Purkinje cell (primary cell): ENCODE results near the gene SPDYC. TPM values are rescaled to one million over a fixed set of nuclear protein-coding genes. Genes with fewer than 3 reads are reported as not detected.

Experiments
- polyA plus RNA-seq: library from polyadenylated mRNA; unstranded; fragments of >200 nt; fragmentation: Nextera tagmentation; gene quantifications from 2 replicates; pipeline ENCODE4 v1.2.1, GENCODE V29; 2014

SPDYC gene, protein sequence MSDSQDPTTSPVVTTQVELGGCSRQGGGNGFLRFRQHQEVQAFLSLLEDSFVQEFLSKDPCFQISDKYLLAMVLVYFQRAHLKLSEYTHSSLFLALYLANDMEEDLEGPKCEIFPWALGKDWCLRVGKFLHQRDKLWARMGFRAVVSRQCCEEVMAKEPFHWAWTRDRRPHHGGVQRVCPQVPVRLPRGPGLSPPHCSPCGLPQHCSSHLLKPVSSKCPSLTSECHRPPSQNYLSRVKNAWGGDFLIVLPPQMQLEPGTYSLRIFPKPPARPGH
- polyA plus RNA-seq, result not detected in 2 replicates

DNA sequence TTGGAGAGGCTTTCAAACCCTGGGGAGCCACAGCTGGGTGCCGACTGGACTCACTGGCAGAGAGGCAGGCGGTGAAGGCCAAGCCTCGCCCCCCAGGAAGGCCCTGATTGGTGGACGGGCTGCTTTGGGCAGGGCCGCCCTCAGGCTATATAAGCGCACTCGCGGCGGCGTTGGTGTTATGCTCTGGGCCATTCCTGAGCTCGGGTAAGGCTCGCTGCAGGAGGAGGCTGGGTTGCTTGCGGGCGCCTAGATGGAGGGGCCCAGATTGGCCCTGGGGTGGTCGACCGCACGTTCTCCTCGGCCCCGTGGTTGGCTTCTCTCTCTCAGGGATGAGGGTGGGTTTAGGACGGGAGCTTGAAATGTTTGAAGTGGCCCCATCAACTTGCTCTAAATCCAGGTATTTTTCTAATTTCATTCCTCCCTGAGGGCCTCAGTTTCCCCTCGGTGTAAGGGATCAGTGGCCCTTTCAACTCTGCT lies at the start of gene SPDYC:
TSS of gene SPDYC (plus strand) at position 176 of the 477 bp plus-strand sequence. CDS start 1,125 bp downstream, outside the sequence.

DNA sequence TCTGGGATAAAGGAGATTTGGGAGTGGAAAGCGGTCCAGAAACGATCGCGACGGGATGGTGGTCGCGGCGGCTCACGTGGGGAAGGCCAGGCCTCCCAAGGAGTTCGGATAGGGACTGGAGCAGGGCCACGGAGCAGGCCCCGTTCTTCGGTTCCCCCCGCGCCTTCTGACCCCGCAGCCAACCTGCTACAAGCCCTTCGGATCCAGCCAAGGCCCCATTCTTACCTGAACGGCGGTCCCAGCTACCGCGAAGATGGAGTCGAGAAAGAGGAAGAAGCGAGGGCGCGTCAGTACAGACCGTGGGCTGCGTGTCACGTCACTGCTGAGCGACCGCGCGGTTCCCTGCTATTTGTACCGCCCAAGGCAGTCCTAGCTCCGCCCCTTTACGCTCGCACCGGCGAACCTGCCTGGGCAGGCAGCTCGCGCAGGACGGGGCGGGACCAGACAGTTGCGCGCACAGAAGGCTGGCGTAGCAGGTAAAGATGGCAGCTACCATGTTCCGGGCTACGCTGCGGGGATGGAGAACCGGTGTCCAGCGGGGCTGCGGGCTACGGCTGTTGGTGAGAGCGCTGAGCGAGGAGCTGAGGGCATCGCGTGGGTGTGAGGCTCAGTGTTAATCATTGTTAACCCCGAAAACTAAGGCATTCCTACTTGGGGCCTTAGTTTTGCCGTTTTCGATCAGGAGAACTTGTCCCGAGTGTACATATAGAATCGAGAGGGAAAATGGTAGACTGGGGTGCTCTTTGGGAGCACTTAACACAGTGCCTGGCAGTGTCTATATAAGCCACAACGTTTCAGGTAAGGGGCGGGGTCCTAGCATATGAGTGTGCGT lies 48.0 kb upstream of the SPDYC start, which contains the start of the genes FAU and MRPL49:
TSS of gene FAU (minus strand) at position 270 of the 832 bp plus-strand sequence. CDS start 321 bp downstream, outside the sequence.
TSS of gene MRPL49 (plus strand) at position 457 of the 832 bp plus-strand sequence. CDS start at position 483, 26 bp downstream.

DNA sequence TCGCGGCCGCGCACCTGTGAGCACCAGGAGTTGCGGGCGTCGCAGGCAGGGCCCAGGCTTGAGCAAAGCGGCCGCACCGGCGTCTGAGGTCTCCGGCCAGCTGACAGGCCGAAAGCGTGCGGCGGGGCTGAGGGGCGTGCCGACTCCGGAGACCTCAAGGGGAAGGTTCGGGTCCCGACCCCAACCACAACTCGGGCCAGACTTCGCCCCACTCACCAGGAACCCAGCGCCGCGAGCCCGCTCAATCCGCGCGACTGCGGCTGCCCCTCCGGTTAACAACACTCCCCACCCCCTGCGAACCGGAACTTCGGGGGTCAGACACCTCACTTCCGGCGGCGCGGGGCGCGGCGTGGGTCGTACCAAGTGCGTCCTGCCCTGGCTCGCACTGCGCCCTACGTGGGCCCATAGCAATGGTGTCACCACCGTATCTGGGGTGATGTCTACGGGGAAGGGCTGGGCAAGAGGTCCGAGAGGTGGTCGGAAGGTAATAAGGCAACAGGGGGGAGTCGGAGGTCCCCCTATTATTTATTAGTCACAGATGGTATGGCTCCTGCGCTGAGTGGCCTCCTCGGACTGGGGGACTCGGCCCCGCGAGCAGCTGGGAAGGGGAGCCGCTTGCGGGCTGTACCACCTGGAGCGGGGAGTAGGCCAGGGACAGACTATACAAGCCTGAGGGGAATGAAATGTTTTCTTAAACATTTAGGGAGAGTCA lies 35.6 kb upstream of the SPDYC start, which contains the start of gene SYVN1:
TSS of gene SYVN1 (minus strand) at position 280 of the 712 bp plus-strand sequence. CDS start 918 bp downstream, outside the sequence.

DNA sequence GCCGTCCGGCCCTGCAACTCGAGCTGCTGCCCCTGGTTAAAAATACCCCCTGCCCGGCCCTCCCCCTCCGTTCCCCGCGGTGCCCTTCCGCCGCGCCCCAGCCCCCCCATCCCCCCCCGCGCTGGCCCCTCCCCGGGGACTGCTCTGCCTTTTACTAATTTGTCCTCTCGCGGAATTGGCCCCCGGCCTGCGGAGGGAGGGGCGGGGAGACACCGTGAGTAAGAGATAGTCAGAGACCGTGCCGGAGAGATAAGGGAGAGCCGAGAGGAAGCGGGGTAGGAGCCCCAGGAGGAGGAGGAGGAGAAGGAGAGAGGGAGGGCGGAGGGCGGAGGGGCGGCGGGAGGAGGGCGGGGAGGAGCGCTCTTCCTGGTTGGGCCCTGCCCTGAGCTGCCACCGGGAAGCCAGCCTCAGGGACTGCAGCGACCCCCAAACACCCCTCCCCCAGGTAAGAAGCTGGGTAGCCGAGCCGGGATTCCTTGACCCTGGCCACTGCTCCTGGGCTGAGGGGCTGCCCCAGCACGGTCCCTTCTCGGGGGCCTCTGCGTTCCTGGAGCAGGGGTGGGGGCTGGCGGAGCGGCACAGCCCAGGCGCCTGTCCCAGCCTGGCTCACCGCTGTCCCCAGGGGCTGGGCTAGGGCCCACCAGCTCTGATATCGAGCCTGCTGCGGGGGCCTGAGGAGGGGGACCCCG lies 11.7 kb downstream of the SPDYC start, which contains the start of gene CAPN1:
TSS of gene CAPN1 (plus strand) at position 360 of the 689 bp plus-strand sequence. CDS start 774 bp downstream, outside the sequence.

Other genes starting within 250 kb of the SPDYC start
- 1.5 and 3.1 TPM in 2 replicates for gene PPP2R5B, start 245.5 kb upstream of the SPDYC start, polyA plus RNA-seq
- gene GPHA2, start 234.3 kb upstream of the SPDYC start, polyA plus RNA-seq, result not detected in 2 replicates
- gene MAJIN, start 198.1 kb upstream of the SPDYC start, polyA plus RNA-seq, result 3.6 and 3.8 TPM in 2 replicates
- not detected in 2 replicates for gene BATF2, start 173.3 kb upstream of the SPDYC start, polyA plus RNA-seq
- gene ARL2, start 156.1 kb upstream of the SPDYC start, polyA plus RNA-seq, result 42.7 and 68.3 TPM in 2 replicates
- 4.7 and 7.0 TPM in 2 replicates for gene SNX15, start 142.8 kb upstream of the SPDYC start, polyA plus RNA-seq
- 1.3 and 3.6 TPM in 2 replicates for gene SAC3D1, start 129.0 kb upstream of the SPDYC start, polyA plus RNA-seq
- gene NAALADL1, start 111.7 kb upstream of the SPDYC start, polyA plus RNA-seq, result not detected in 2 replicates
- 0.29 and 1.8 TPM in 2 replicates for gene CDCA5, start 86.2 kb upstream of the SPDYC start, polyA plus RNA-seq
- 11.0 and 14.9 TPM in 2 replicates for gene ZFPL1, start 86.0 kb upstream of the SPDYC start, polyA plus RNA-seq
- gene VPS51, start 74.0 kb upstream of the SPDYC start, polyA plus RNA-seq, result 15.7 and 25.0 TPM in 2 replicates
- gene TM7SF2, start 58.4 kb upstream of the SPDYC start, polyA plus RNA-seq, result 17.1 and 28.2 TPM in 2 replicates
- 0.19 and 1.9 TPM in 2 replicates for gene ZNHIT2, start 52.5 kb upstream of the SPDYC start, polyA plus RNA-seq
- 384 and 510 TPM in 2 replicates for gene FAU, start 48.1 kb upstream of the SPDYC start, polyA plus RNA-seq
- 8.6 and 13.7 TPM in 2 replicates for gene MRPL49, start 47.9 kb upstream of the SPDYC start, polyA plus RNA-seq
- gene SYVN1, start 35.7 kb upstream of the SPDYC start, polyA plus RNA-seq, result 24.2 and 35.0 TPM in 2 replicates
- 4.1 and 6.8 TPM in 2 replicates for gene CAPN1, start 11.7 kb downstream of the SPDYC start, polyA plus RNA-seq
- gene POLA2, start 91.7 kb downstream of the SPDYC start, polyA plus RNA-seq, result 1.6 and 4.8 TPM in 2 replicates
- gene CDC42EP2, start 144.6 kb downstream of the SPDYC start, polyA plus RNA-seq, result 2.8 and 4.2 TPM in 2 replicates
- 19.0 and 20.5 TPM in 2 replicates for gene DPF2, start 163.6 kb downstream of the SPDYC start, polyA plus RNA-seq
- gene TIGD3, start 184.5 kb downstream of the SPDYC start, polyA plus RNA-seq, result 1.7 and 1.8 TPM in 2 replicates
- gene SLC25A45, start 212.4 kb downstream of the SPDYC start, polyA plus RNA-seq, result 0.51 TPM in 1 of 2 replicates, not detected in the other
- gene FRMD8, start 216.4 kb downstream of the SPDYC start, polyA plus RNA-seq, result 2.2 and 2.6 TPM in 2 replicates